ENCODE measurements around the gene GALNT10. TPM values are rescaled to one million over a fixed set of nuclear protein-coding genes. Genes with fewer than 3 reads are reported as not detected.

Gene GALNT10
- total and polyA plus RNA-seq, 2 of the 4 experiments (the other 2 are of a cell fraction): 46.2 to 67.0 TPM

- Histone ChIP-seq H3K4me3 (ENCODE audit: insufficient read depth, low read depth, low read length) (no peak overlapping the region), H4K20me1 (ENCODE audit: insufficient read depth, low read length) (no peaks in the 10 kb centered on the region), H3K36me3 (ENCODE audit: control insufficient read depth, insufficient read depth, low read length) (no peaks in the 10 kb centered on the region), H2BK15ac (ENCODE audit: low read depth, low read length) (no peak overlapping the region), H2BK5ac (ENCODE audit: low read depth, low read length, poor library complexity, severe bottlenecking) (no peak overlapping the region), H3K4me2 (ENCODE audit: low read depth, low read length) (no peak overlapping the region), H3K23ac (ENCODE audit: low read depth, low read length) (no peak overlapping the region), H3K27ac (ENCODE audit: insufficient read depth, low read length) (no peak overlapping the region), H3K79me1 (ENCODE audit: low read depth in 1 of 2, low read length in 2 of 2) (no peaks in the 10 kb centered on the region), H3K9ac (ENCODE audit: low read depth, low read length) (no peak overlapping the region), H3K27me3 (ENCODE audit: control insufficient read depth, insufficient read depth, low read length) (peaks cover 29% of the 10 kb centered on the region), H3K4me1 (ENCODE audit: control insufficient read depth, insufficient read depth, low read length) (no peaks in the 10 kb centered on the region), H2AK5ac (ENCODE audit: low read depth, low read length) (no peak overlapping the region), H2AFZ (replicated peaks; ENCODE audit: low read length, poor library complexity) (no peak overlapping the region), H3K4ac (ENCODE audit: low read depth, low read length) (no peak overlapping the region), H3K9me1 (ENCODE audit: insufficient read depth, low read length) (no peaks in the 10 kb centered on the region), H4K5ac (ENCODE audit: low read depth, low read length) (no peak overlapping the region), H2BK20ac (ENCODE audit: low read depth, low read length) (no peak overlapping the region), H4K91ac (ENCODE audit: insufficient read depth, low read depth, low read length) (no peak overlapping the region), H3K14ac (replicated peaks; ENCODE audit: low read depth, low read length) (no peak overlapping the region), H3K9me3 (ENCODE audit: control insufficient read depth, insufficient read depth, low read length) (no peaks in the 10 kb centered on the region), H3K56ac (ENCODE audit: extremely low read depth, insufficient read depth, low read length) (no peak overlapping the region), H3K18ac (ENCODE audit: low read depth, low read length) (no peak overlapping the region), H2BK120ac (ENCODE audit: low read depth, low read length) (no peak overlapping the region), H2AK9ac (replicated peaks; ENCODE audit: low read depth, low read length, poor library complexity) (no peak overlapping the region), H4K8ac (ENCODE audit: low read depth in 2 of 2, low read length in 2 of 2) (no peak overlapping the region)
- ATAC-seq (ENCODE audit: low read depth) (peak; percentile 54; the same call in 1 of the 2 replicates), DNase-seq (peak; percentile 42)
- ChIA-PET POLR2A (ENCODE audit: unreplicated experiment) (interaction anchor here (0.6 kb wide), 1 partner anchor 1594 kb away, joined by 3 read pairs; no protein-coding TSS in a partner anchor), CTCF (interaction anchor here (1.4 kb wide), 1 partner anchor 16 kb away, joined by 3 read pairs; no protein-coding TSS in a partner anchor)
- dilution Hi-C loops (cut with HindIII; ENCODE audit: low sequenced_read_pairs, unreplicated experiment) (no loop called here), intact Hi-C loops (cut with micrococcal nuclease) (no loop called here), in situ Hi-C loops (cut with MboI; ENCODE audit: low sequenced_read_pairs) (no loop called here)
- no peak for TF ChIP-seq USF2 (IDR thresholded peaks at IDR 0.05; ENCODE audit: low read depth, low read length)
- TF ChIP-seq FOS (IDR thresholded peaks at IDR 0.05; ENCODE audit: low read depth, low read length): no peak
- no peak for TF ChIP-seq RFX5 (IDR thresholded peaks at IDR 0.05; ENCODE audit: low read depth, low read length)
- no peak for TF ChIP-seq MAZ (IDR thresholded peaks at IDR 0.05; ENCODE audit: borderline replicate concordance, low read depth, low read length)
- TF ChIP-seq MAFK (IDR thresholded peaks at IDR 0.05; ENCODE audit: low read depth, low read length): no peak
- BruUV-seq (replicated peaks): no TSS peak
Measured at GRCh38 chr5:154159343-154159742, 31.2 kb upstream of the GALNT10 start.

Measured in IMR-90 (cell line).